ENCODE results near the gene IQCK.

DNA sequence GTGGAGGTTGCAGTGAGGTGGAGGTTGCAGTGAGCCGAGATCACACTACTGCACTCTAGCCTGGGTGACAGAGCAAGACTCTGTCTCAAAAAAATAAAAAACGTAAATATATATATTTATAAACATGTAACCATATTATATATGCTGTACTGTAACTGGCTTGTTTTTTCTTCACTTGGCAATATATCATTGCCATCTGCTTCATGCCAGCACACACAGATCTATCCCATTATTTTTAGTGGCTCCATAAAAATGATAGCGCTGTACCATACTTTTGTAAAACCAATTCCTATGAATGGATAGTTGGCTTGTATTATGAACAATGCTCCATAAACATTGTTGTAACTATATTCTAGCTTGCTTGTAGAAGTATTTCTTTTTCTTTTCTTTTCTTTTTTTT, 117.1 kb downstream of the IQCK start:
- TF ChIP-seq, protein P1, sequence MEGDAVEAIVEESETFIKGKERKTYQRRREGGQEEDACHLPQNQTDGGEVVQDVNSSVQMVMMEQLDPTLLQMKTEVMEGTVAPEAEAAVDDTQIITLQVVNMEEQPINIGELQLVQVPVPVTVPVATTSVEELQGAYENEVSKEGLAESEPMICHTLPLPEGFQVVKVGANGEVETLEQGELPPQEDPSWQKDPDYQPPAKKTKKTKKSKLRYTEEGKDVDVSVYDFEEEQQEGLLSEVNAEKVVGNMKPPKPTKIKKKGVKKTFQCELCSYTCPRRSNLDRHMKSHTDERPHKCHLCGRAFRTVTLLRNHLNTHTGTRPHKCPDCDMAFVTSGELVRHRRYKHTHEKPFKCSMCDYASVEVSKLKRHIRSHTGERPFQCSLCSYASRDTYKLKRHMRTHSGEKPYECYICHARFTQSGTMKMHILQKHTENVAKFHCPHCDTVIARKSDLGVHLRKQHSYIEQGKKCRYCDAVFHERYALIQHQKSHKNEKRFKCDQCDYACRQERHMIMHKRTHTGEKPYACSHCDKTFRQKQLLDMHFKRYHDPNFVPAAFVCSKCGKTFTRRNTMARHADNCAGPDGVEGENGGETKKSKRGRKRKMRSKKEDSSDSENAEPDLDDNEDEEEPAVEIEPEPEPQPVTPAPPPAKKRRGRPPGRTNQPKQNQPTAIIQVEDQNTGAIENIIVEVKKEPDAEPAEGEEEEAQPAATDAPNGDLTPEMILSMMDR (IDR thresholded peaks at IDR 0.05) = no peak
- no peak for TF ChIP-seq POLR2A (IDR thresholded peaks at IDR 0.05)
- no peak for TF ChIP-seq POLR2AphosphoS5 (IDR thresholded peaks at IDR 0.05)

All from stomach (tissue), 4 donors.